ENCODE measurements around the gene KBTBD4.

Gene KBTBD4

GRCh38 chr11:47578524-47579494 lies at the start of gene KBTBD4, which contains the start of gene NDUFS3:
Gene KBTBD4 (minus strand): TSS chr11:47578970. CDS start chr11:47578951, 19 bp downstream.
Gene NDUFS3 (plus strand): TSS chr11:47579074. CDS start chr11:47579092, 18 bp downstream.
- Histone ChIP-seq H4K20me1 (peaks cover 0 to 57% (median 11%) of the 10 kb centered on the region in 11 experiments; a peak in 13 of 22 replicates), H3K4me1 (peaks cover 32 to 36% (median 34%) of the 10 kb centered on the region in 10 experiments), H3K27me3 (no peaks in the 10 kb centered on the region), H3K36me3 (peaks cover 64 to 79% (median 76%) of the 10 kb centered on the region in 11 experiments), H3K27ac (peak within 1 kb of the TSS; percentile 85 to 95 (median 90)), H3K9me3 (replicated peaks in 1 of 11) (no peaks in the 10 kb centered on the region), H3K9ac (peak within 1 kb of the TSS; percentile 91 to 98 (median 94)), H3K4me3 (peak within 1 kb of the TSS; percentile 86 to 100 (median 95)), H3K4me2 (peak within 1 kb of the TSS; percentile 90 to 99 (median 96))
- no peak for TF ChIP-seq Cebpa-rat (IDR thresholded peaks at IDR 0.05)

- Histone ChIP-seq H3K4me2 (no peak overlapping the region), H3K27ac (no peak overlapping the region), H4K20me1 (peaks cover 0 to 26% (median 0%) of the 10 kb centered on the region in 11 experiments; a peak in 1 of 22 replicates), H3K9me3 (replicated peaks in 1 of 11) (no peaks in the 10 kb centered on the region), H3K27me3 (no peaks in the 10 kb centered on the region), H3K4me3 (no peak overlapping the region), H3K4me1 (no peaks in the 10 kb centered on the region), H3K36me3 (peaks cover 100% of the 10 kb centered on the region in 11 experiments), H3K9ac (no peak overlapping the region)
- no peak for TF ChIP-seq Cebpa-rat (IDR thresholded peaks at IDR 0.05)
Measured at GRCh38 chr11:47628026-47628425, 49.3 kb upstream of the KBTBD4 start.

- H3K9ac ChIP-seq: no peak overlapping the region
- peaks cover 0 to 17% (median 0%) of the 10 kb centered on the region in 11 experiments; a peak in 1 of 22 replicates for H4K20me1 ChIP-seq
- H3K36me3 ChIP-seq: peaks cover 100% of the 10 kb centered on the region in 11 experiments
- no peaks in the 10 kb centered on the region for H3K4me1 ChIP-seq
- no peaks in the 10 kb centered on the region for H3K9me3 ChIP-seq (replicated peaks in 1 of 11)
- no peak for TF ChIP-seq Cebpa-rat (IDR thresholded peaks at IDR 0.05)
- H3K27ac ChIP-seq: no peak overlapping the region
- H3K4me3 ChIP-seq: no peak overlapping the region
- H3K27me3 ChIP-seq: no peaks in the 10 kb centered on the region
- H3K4me2 ChIP-seq: no peak overlapping the region
Measured at GRCh38 chr11:47626234-47626633, 47.5 kb upstream of the KBTBD4 start.

GRCh38 chr11:47620836-47621378 lies 42.1 kb upstream of the KBTBD4 start:
- TF ChIP-seq Cebpa-rat (IDR thresholded peaks at IDR 0.05): no peak
- H3K4me2 ChIP-seq: no peak overlapping the region
- no peaks in the 10 kb centered on the region for H3K27me3 ChIP-seq
- peaks cover 0 to 14% (median 8%) of the 10 kb centered on the region in 10 experiments; a peak in 8 of 20 replicates for H3K4me1 ChIP-seq
- H3K9ac ChIP-seq: no peak overlapping the region
- H3K36me3 ChIP-seq: peaks cover 98 to 100% (median 100%) of the 10 kb centered on the region in 11 experiments
- H4K20me1 ChIP-seq: peaks cover 0 to 10% (median 0%) of the 10 kb centered on the region in 11 experiments; a peak in 2 of 22 replicates
- H3K27ac ChIP-seq: no peak overlapping the region
- no peak overlapping the region for H3K4me3 ChIP-seq
- H3K9me3 ChIP-seq (replicated peaks in 1 of 11): no peaks in the 10 kb centered on the region

DNA sequence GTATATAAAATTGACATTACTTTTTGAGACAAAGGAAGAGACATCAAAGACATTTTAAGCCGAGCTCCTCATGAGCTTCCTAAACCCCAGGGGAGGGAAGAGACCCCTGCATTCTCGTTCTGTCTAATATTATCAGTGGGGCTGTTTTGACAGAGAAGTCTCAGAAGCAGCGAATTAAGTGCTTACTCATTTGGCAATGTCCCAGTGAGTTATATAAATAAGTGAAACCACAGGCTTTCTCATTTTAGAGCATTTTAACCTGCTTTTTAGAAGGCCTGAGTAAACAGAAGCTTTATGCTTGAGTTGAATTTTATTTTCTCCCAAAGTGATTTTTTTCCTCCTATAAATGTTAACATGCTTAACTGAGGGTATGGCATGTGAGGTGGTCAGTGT lies 38.6 kb upstream of the KBTBD4 start:
- Histone ChIP-seq H4K20me1 (peaks cover 0 to 4% (median 0%) of the 10 kb centered on the region in 11 experiments; a peak in 1 of 22 replicates), H3K4me2 (peak overlapping the region in 2 of 11 experiments; percentile 2 to 21; a peak in 2 of 22 replicates), H3K4me3 (no peak overlapping the region), H3K9me3 (replicated peaks in 1 of 11) (no peaks in the 10 kb centered on the region), H3K27me3 (no peaks in the 10 kb centered on the region), H3K36me3 (peaks cover 63 to 74% (median 66%) of the 10 kb centered on the region in 11 experiments), H3K27ac (no peak overlapping the region), H3K4me1 (peaks cover 7 to 29% (median 12%) of the 10 kb centered on the region in 10 experiments; a peak in 18 of 20 replicates), H3K9ac (peak overlapping the region in 2 of 11 experiments; percentile 14 to 52; a peak in 1 of 22 replicates)
- no peak for TF ChIP-seq Cebpa-rat (IDR thresholded peaks at IDR 0.05)

GRCh38 chr11:47616726-47617416 lies 38.1 kb upstream of the KBTBD4 start:
- Histone ChIP-seq H3K36me3 (peaks cover 58 to 69% (median 61%) of the 10 kb centered on the region in 11 experiments), H4K20me1 (peaks cover 0 to 3% (median 0%) of the 10 kb centered on the region in 11 experiments; a peak in 2 of 22 replicates), H3K4me3 (no peak overlapping the region), H3K9me3 (replicated peaks in 1 of 11) (no peaks in the 10 kb centered on the region), H3K9ac (peak overlapping the region in 1 of 11 experiments; percentile 52; a peak in 1 of 22 replicates), H3K4me2 (0 out of 22 replicates have a peak overlapping the region, but pooled peaks of 1 of the 11 experiments have one; percentile 21), H3K27ac (no peak overlapping the region), H3K27me3 (no peaks in the 10 kb centered on the region), H3K4me1 (peaks cover 12 to 34% (median 17%) of the 10 kb centered on the region in 10 experiments)
- no peak for TF ChIP-seq Cebpa-rat (IDR thresholded peaks at IDR 0.05)

DNA sequence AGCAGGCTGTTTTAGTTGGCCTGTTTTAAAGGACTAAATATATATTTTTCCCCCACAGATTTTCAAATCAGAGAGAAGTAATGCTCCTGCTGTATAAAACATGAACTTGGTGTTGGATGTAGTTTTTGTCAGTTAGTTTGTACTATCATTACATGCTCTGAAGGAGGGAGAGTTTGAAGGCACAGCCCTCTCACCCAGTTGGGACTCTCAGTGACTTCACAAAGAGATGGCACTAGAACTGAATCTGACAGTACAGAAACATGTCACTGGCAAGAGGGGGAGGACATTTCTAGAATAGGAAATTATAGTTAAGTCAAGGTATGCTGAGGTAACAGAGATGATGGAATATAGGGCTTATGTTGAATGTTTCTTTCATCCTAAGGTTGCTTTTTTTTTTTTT lies 36.5 kb upstream of the KBTBD4 start:
- H3K4me1 ChIP-seq: peaks cover 27 to 51% (median 32%) of the 10 kb centered on the region in 10 experiments
- no peaks in the 10 kb centered on the region; a peak in 2 of 22 replicates for H4K20me1 ChIP-seq
- no peak overlapping the region for H3K9ac ChIP-seq
- no peak overlapping the region for H3K4me3 ChIP-seq
- H3K36me3 ChIP-seq: peaks cover 44 to 62% (median 50%) of the 10 kb centered on the region in 11 experiments
- no peak overlapping the region for H3K27ac ChIP-seq
- no peak for TF ChIP-seq Cebpa-rat (IDR thresholded peaks at IDR 0.05)
- H3K27me3 ChIP-seq: no peaks in the 10 kb centered on the region
- no peak overlapping the region for H3K4me2 ChIP-seq
- no peaks in the 10 kb centered on the region for H3K9me3 ChIP-seq (replicated peaks in 1 of 11)

GRCh38 chr11:47611348-47611794 lies 32.6 kb upstream of the KBTBD4 start:
- Histone ChIP-seq H3K9ac (peak overlapping the region in 7 of 11 experiments; percentile 8 to 50 (median 28); a peak in 10 of 22 replicates), H3K27me3 (no peaks in the 10 kb centered on the region), H3K36me3 (peaks cover 6 to 32% (median 17%) of the 10 kb centered on the region in 11 experiments; a peak in 19 of 22 replicates), H3K27ac (peak overlapping the region; percentile 11 to 73 (median 63); a peak in 18 of 22 replicates), H3K9me3 (replicated peaks in 1 of 11) (no peaks in the 10 kb centered on the region), H3K4me1 (peaks cover 35 to 51% (median 41%) of the 10 kb centered on the region in 10 experiments), H3K4me2 (peak overlapping the region; percentile 64 to 95 (median 76)), H3K4me3 (0 out of 20 replicates have a peak overlapping the region, but pooled peaks of 1 of the 10 experiments have one; percentile 20), H4K20me1 (no peaks in the 10 kb centered on the region; a peak in 1 of 22 replicates)
- no peak for TF ChIP-seq Cebpa-rat (IDR thresholded peaks at IDR 0.05)
